Stimulated activated CD4-positive, alpha-beta T cell treated with anti-CD3 and anti-CD28 coated beads, TNF-alpha, amount 100 ng/mL, for 48 hours (primary cell): Measurements from ENCODE around the gene U2AF2.
A peak's percentile ranks its signal among the peaks of the same experiment; 100 is the strongest.

Experiments
- DNase-seq, 3 donors: peaks; one replicate each; pipeline ENCODE4 v3.0.0-alpha.2; 2020; ENCODE audit warnings: low read depth in 3 of 3

U2AF2 gene

GRCh38 chr19:55621673-55622231 is 33.1 kb upstream of the U2AF2 start:
- DNase-seq, result no peak

GRCh38 chr19:55622242-55622969 is 32.4 kb upstream of the U2AF2 start:
- no peak for DNase-seq

- no peak for DNase-seq
Measured at GRCh38 chr19:55623130-55623529, 31.7 kb upstream of the U2AF2 start.

- DNase-seq, result no peak
Measured at GRCh38 chr19:55623561-55623960, 31.3 kb upstream of the U2AF2 start.

GRCh38 chr19:55624109-55625003 is 30.5 kb upstream of the U2AF2 start, which contains the start of gene ZNF784:
ZNF784 (minus strand) TSS chr19:55624566; CDS start chr19:55624561, 5 bp downstream.
- DNase-seq, result peak; percentile 85 to 95 (median 94)

GRCh38 chr19:55625004-55625326 is 29.9 kb upstream of the U2AF2 start:
- no peak for DNase-seq

- no peak for DNase-seq
Measured at GRCh38 chr19:55626350-55626749, 28.5 kb upstream of the U2AF2 start.

GRCh38 chr19:55632463-55632834 is 22.4 kb upstream of the U2AF2 start:
- DNase-seq, result peak; percentile 81 to 92 (median 88)

- no peak for DNase-seq
Measured at GRCh38 chr19:55633861-55634260, 21.0 kb upstream of the U2AF2 start.

GRCh38 chr19:55635334-55635717 is 19.5 kb upstream of the U2AF2 start:
- DNase-seq, result no peak

GRCh38 chr19:55635856-55636440 is 18.9 kb upstream of the U2AF2 start:
- DNase-seq, result no peak

GRCh38 chr19:55636723-55637122 is 18.1 kb upstream of the U2AF2 start:
- no peak for DNase-seq

- no peak for DNase-seq
Measured at GRCh38 chr19:55637534-55637933, 17.3 kb upstream of the U2AF2 start.

- peak in 2 of 3 donors; percentile 49 to 52 for DNase-seq
Measured at GRCh38 chr19:55638864-55639359, 15.9 kb upstream of the U2AF2 start.

GRCh38 chr19:55640043-55640576 is 14.7 kb upstream of the U2AF2 start:
- DNase-seq, result peak; percentile 47 to 63 (median 61)

GRCh38 chr19:55640577-55641425 is 14.0 kb upstream of the U2AF2 start, which contains the start of gene ZNF580:
ZNF580 (plus strand) TSS chr19:55641002; CDS start chr19:55642509, 1,507 bp downstream.
- peak in 2 of 3 donors; percentile 47 to 60 for DNase-seq

- no peak for DNase-seq
Measured at GRCh38 chr19:55641426-55642152, 13.2 kb upstream of the U2AF2 start.

- peak in 1 of 3 donors; percentile 26 for DNase-seq
Measured at GRCh38 chr19:55642153-55643002, 12.5 kb upstream of the U2AF2 start.
